MCF 10A (cell line): ENCODE data around the gene SORL1. TPM values are rescaled to one million over a fixed set of nuclear protein-coding genes. Genes with fewer than 3 reads are reported as not detected.

Source experiments
- BruUV-seq: library from RNA; stranded (reverse); fragments of 400-500 nt; replicated peaks from 2 replicates; lab custom pipeline; 2021; lab: Mats Ljungman, UMichigan
- CTCF ChIA-PET: fragments of 300-600 bp; sonication (Branson Sonifier 250); formaldehyde crosslinking; extraction: SDS; loops from one replicate; lab custom pipeline; 2021; ENCODE audit warnings: antibody characterized with exemption, inconsistent platforms; lab: Yijun Ruan, JAX
- POLR2A ChIA-PET: fragments of 300-600, 350-650 bp; sonication (Branson Sonifier 250); formaldehyde crosslinking; extraction: SDS; loops from one replicate; lab custom pipeline; 2020; ENCODE audit warnings: antibody characterized with exemption, inconsistent platforms; lab: Yijun Ruan, JAX
- DNase-seq: peaks from one replicate; pipeline ENCODE4 v3.0.0-alpha.2; 2018; ENCODE audit not compliant: unreplicated experiment
- H3K27ac Mint-ChIP-seq: one replicate; pipeline ENCODE4 v1.8.0; 2022; ENCODE audit warnings: mild to moderate bottlenecking, low read depth, mixed read lengths; ENCODE audit not compliant: unreplicated experiment
- H3K27me3 Mint-ChIP-seq: one replicate; pipeline ENCODE4 v1.8.0; 2022; ENCODE audit warnings: mixed read lengths; ENCODE audit not compliant: insufficient read depth, unreplicated experiment
- H3K36me3 Mint-ChIP-seq: one replicate; pipeline ENCODE4 v1.8.0; 2022; ENCODE audit warnings: mild to moderate bottlenecking, moderate library complexity, mixed read lengths; ENCODE audit not compliant: insufficient read depth, unreplicated experiment
- H3K4me1 Mint-ChIP-seq: one replicate; pipeline ENCODE4 v1.8.0; 2022; ENCODE audit warnings: mixed read lengths; ENCODE audit not compliant: insufficient read depth, unreplicated experiment
- H3K4me3 Mint-ChIP-seq: one replicate; pipeline ENCODE4 v1.8.0; 2022; ENCODE audit warnings: mild to moderate bottlenecking, moderate library complexity, mixed read lengths; ENCODE audit not compliant: unreplicated experiment
- H3K9me3 Mint-ChIP-seq: one replicate; pipeline ENCODE4 v1.8.0; 2022; ENCODE audit warnings: mixed read lengths; ENCODE audit not compliant: unreplicated experiment
- intact Hi-C: fragments of 100-400 bp; cut with micrococcal nuclease; formaldehyde crosslinking; loops from 2 replicates; pipeline ENCODE4 v1.14.1; 2022
- total RNA-seq: library from RNA; stranded (reverse); gene quantifications from 2 replicates; pipeline ENCODE4 v1.2.3, GENCODE V29; 2022
- TF ChIP-seq, protein P1 (sequence below): fragments of 200-600 bp; IDR thresholded peaks from one replicate; pipeline ENCODE4 v1.8.0; 2022; ENCODE audit warnings: antibody characterized with exemption, mild to moderate bottlenecking; ENCODE audit not compliant: unreplicated experiment

Gene SORL1
- total RNA-seq, 1 experiment from 2014 or later: 5.9 TPM

- Mint-ChIP-seq H3K27me3 (no peaks in the 10 kb centered on the region), H3K27ac (no peak overlapping the region), H3K9me3 (no peaks in the 10 kb centered on the region), H3K4me3 (no peak overlapping the region), H3K4me1 (no peaks in the 10 kb centered on the region), H3K36me3 (no peaks in the 10 kb centered on the region)
- TF ChIP-seq, protein P1, sequence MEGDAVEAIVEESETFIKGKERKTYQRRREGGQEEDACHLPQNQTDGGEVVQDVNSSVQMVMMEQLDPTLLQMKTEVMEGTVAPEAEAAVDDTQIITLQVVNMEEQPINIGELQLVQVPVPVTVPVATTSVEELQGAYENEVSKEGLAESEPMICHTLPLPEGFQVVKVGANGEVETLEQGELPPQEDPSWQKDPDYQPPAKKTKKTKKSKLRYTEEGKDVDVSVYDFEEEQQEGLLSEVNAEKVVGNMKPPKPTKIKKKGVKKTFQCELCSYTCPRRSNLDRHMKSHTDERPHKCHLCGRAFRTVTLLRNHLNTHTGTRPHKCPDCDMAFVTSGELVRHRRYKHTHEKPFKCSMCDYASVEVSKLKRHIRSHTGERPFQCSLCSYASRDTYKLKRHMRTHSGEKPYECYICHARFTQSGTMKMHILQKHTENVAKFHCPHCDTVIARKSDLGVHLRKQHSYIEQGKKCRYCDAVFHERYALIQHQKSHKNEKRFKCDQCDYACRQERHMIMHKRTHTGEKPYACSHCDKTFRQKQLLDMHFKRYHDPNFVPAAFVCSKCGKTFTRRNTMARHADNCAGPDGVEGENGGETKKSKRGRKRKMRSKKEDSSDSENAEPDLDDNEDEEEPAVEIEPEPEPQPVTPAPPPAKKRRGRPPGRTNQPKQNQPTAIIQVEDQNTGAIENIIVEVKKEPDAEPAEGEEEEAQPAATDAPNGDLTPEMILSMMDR: peak; percentile 18
- BruUV-seq: no TSS peak
- intact Hi-C loops: no loop called here
- no peak for DNase-seq
- CTCF ChIA-PET: interaction anchor here (0.6 to 0.7 kb wide), 2 partner anchors 116 to 144 kb away, joined by 3 to 4 read pairs; no protein-coding TSS in a partner anchor
- POLR2A ChIA-PET: no interaction called here
Observed at GRCh38 chr11:121446752-121447156, 5.4 kb upstream of the SORL1 start.

- DNase-seq: no peak
- POLR2A ChIA-PET: no interaction called here
- no peaks in the 10 kb centered on the region for H3K9me3 Mint-ChIP-seq
- TF ChIP-seq, protein P1: no peak
- CTCF ChIA-PET: interaction anchor here (0.7 kb wide), 1 partner anchor 49 kb away, joined by 3 read pairs; no protein-coding TSS in a partner anchor
- intact Hi-C loops: no loop called here
- no peaks in the 10 kb centered on the region for H3K27me3 Mint-ChIP-seq
- no peaks in the 10 kb centered on the region for H3K36me3 Mint-ChIP-seq
- H3K4me3 Mint-ChIP-seq: no peak overlapping the region
- H3K27ac Mint-ChIP-seq: no peak overlapping the region
- no TSS peak for BruUV-seq
- peaks cover 5% of the 10 kb centered on the region for H3K4me1 Mint-ChIP-seq
Observed at GRCh38 chr11:121448011-121448410, 4.1 kb upstream of the SORL1 start.

GRCh38 chr11:121448431-121448941 is 3.6 kb upstream of the SORL1 start:
- POLR2A ChIA-PET: no interaction called here
- DNase-seq: no peak
- intact Hi-C loops: no loop called here
- Mint-ChIP-seq H3K27ac (no peak overlapping the region), H3K9me3 (no peaks in the 10 kb centered on the region), H3K27me3 (no peaks in the 10 kb centered on the region), H3K4me1 (peaks cover 7% of the 10 kb centered on the region), H3K4me3 (no peak overlapping the region), H3K36me3 (no peaks in the 10 kb centered on the region)
- BruUV-seq: no TSS peak
- TF ChIP-seq, protein P1: no peak
- CTCF ChIA-PET: no interaction called here

DNA sequence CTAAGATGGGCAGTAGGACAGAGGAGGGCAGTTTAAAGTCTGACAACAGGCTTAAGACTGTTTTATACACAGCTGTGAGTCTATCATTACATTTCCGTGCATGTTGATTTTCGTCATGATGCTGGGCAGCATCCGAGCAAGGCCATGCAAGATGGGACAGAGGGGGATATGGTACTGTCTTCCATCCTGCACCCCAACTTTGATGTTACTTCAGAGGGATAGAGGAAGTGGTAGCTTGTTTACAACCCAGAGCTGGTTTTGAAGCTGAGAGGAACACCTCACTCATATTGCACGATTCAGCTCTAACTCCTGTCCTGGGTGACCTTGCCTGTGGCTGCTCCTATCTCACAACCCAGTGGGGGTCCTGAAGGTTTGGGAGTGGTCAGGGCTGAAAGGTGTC is 3.0 kb upstream of the SORL1 start:
- intact Hi-C loops: no loop called here
- H3K4me3 Mint-ChIP-seq: no peak overlapping the region
- BruUV-seq: no TSS peak
- TF ChIP-seq, protein P1: no peak
- H3K36me3 Mint-ChIP-seq: no peaks in the 10 kb centered on the region
- no peaks in the 10 kb centered on the region for H3K27me3 Mint-ChIP-seq
- no peak for DNase-seq
- no peaks in the 10 kb centered on the region for H3K9me3 Mint-ChIP-seq
- POLR2A ChIA-PET: no interaction called here
- CTCF ChIA-PET: no interaction called here
- H3K27ac Mint-ChIP-seq: no peak overlapping the region
- peaks cover 7% of the 10 kb centered on the region for H3K4me1 Mint-ChIP-seq
